ENCODE data around the gene ABCB6.

DNA sequence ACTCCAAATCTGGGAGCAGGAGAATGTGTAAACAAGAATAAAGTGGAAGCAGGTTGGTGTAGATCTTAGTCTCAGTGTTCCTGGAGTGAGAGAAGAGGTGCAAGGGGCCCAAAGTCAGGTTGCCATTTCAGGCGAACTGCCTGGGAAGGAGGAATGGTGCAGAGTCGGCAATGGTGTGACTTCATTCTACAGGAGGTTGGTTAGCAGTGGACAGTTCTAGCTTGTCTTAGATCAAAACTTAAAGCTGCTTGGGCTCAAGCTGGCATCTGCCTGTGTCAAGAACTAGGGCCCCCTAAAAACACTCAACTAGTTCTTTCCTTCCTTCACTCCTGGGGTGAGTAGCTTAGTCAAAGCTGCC is 30.1 kb upstream of the ABCB6 start:
- no peak for TF ChIP-seq GATA3 (IDR thresholded peaks at IDR 0.05; ENCODE audit: low read depth, low read length)
- TF ChIP-seq GATA2 (IDR thresholded peaks at IDR 0.05; ENCODE audit: low read depth, low read length), result no peak
